ENCODE measurements around the gene RRAGD. TPM values are rescaled to one million over a fixed set of nuclear protein-coding genes. Genes with fewer than 3 reads are reported as not detected.

RRAGD gene
- total RNA-seq, 1 donor from 2014 or later: 35.4 TPM

DNA sequence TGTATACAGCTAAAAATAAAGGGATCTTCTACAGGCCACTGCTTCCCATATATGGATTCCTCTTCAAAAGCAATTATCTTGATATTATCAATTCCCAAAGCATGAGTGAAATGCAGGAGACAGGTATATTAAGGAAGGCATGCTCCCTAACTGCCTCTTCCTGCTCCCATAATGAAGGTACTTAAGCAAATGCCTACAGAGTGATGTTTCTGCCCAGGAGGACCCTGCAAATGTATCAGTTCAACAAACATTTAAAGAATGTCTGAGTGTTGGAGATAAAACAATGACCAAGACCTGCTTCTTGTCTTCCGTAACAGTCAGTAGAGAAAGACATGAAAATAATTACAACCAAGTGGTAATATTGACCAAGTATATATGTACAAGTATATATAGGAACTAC lies 63.7 kb downstream of the RRAGD start:
- TF ChIP-seq, protein P1, sequence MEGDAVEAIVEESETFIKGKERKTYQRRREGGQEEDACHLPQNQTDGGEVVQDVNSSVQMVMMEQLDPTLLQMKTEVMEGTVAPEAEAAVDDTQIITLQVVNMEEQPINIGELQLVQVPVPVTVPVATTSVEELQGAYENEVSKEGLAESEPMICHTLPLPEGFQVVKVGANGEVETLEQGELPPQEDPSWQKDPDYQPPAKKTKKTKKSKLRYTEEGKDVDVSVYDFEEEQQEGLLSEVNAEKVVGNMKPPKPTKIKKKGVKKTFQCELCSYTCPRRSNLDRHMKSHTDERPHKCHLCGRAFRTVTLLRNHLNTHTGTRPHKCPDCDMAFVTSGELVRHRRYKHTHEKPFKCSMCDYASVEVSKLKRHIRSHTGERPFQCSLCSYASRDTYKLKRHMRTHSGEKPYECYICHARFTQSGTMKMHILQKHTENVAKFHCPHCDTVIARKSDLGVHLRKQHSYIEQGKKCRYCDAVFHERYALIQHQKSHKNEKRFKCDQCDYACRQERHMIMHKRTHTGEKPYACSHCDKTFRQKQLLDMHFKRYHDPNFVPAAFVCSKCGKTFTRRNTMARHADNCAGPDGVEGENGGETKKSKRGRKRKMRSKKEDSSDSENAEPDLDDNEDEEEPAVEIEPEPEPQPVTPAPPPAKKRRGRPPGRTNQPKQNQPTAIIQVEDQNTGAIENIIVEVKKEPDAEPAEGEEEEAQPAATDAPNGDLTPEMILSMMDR (IDR thresholded peaks at IDR 0.05; ENCODE audit: insufficient read depth, low read length, poor library complexity, severe bottlenecking): no peak
- H3K36me3 ChIP-seq (ENCODE audit: control insufficient read depth, insufficient read depth, low read length): no peaks in the 10 kb centered on the region
- DNase-seq (ENCODE audit: low read depth): no peak
- H3K4me3 ChIP-seq (ENCODE audit: low read depth, low read length): no peak overlapping the region
- no peaks in the 10 kb centered on the region for H3K27me3 ChIP-seq (ENCODE audit: control insufficient read depth, insufficient read depth, low read length)

DNA sequence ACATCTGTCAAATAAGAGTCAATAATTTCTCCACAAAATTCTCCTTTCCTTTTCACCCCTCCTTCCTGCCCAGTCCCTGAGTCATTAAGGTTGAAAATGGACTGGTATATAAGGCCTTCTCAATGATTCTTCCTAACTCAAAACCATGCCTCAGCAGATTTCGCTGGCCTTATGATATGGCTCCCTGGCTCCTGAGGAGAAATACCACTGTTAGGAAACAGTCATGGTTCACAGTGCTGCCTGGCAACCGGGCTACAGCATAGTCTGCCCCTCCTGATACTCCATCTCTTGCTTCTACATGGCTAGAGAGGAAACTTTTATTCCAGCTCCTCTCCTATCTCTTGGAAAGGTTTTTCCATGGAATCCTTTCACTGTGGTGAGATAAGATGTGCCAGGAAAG lies 64.2 kb downstream of the RRAGD start:
- H3K4me3 ChIP-seq (ENCODE audit: low read depth, low read length): no peak overlapping the region
- no peak for DNase-seq (ENCODE audit: low read depth)
- H3K36me3 ChIP-seq (ENCODE audit: control insufficient read depth, insufficient read depth, low read length): no peaks in the 10 kb centered on the region
- TF ChIP-seq, protein P1 (IDR thresholded peaks at IDR 0.05; ENCODE audit: insufficient read depth, low read length, poor library complexity, severe bottlenecking): no peak
- no peaks in the 10 kb centered on the region for H3K27me3 ChIP-seq (ENCODE audit: control insufficient read depth, insufficient read depth, low read length)

DNA sequence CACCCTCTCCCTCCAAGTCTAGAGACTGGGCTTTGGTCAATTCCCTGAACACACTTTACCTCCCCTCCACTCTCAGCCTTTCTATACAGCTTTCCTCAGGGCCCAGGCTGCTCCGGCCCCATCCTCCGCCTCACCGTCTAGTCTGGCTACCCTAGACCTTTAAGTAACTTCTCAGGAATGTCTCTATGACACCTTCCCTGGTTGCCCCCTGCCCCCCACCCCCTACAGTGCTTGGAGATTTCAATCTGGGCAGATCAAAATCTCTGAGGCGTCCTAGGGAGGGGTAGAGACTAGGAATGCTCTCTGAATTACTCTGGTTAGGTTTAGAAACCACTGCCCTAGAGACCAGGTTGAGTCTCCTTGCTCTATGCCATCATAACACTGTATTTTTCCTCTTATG lies 65.6 kb downstream of the RRAGD start:
- TF ChIP-seq, protein P1 (IDR thresholded peaks at IDR 0.05; ENCODE audit: insufficient read depth, low read length, poor library complexity, severe bottlenecking): no peak
- DNase-seq (ENCODE audit: low read depth): no peak

DNA sequence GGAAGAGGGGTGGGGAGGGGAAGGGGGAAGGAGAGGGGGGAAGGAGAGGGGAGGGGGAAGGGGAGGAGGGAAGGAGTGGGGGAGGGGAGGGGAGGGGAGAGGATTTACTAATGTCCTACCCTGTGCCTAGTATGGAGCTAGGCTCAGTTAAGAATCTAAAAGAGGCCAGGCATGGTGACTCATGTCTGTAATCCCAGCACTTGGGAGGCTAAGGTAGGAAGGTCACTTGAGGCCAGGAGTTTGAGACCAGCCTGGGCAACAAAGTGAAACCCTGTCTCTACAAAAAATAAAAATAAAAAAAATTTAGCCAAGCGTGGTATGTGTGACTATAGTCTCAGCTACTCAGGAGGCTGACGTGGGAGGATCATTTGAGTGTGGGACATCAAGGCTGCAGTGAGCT lies 72.5 kb downstream of the RRAGD start:
- Histone ChIP-seq H3K27me3 (ENCODE audit: control insufficient read depth, insufficient read depth, low read length) (no peaks in the 10 kb centered on the region), H3K36me3 (ENCODE audit: control insufficient read depth, insufficient read depth, low read length) (no peaks in the 10 kb centered on the region), H3K4me3 (ENCODE audit: low read depth, low read length) (no peak overlapping the region)
- no peak for DNase-seq (ENCODE audit: low read depth)
- TF ChIP-seq, protein P1 (IDR thresholded peaks at IDR 0.05; ENCODE audit: insufficient read depth, low read length, poor library complexity, severe bottlenecking): no peak

More for the DNA sequence above, 65.6 kb downstream of the RRAGD start:
- no peaks in the 10 kb centered on the region for H3K27me3 ChIP-seq (ENCODE audit: control insufficient read depth, insufficient read depth, low read length)
- no peaks in the 10 kb centered on the region for H3K36me3 ChIP-seq (ENCODE audit: control insufficient read depth, insufficient read depth, low read length)
- no peak overlapping the region for H3K4me3 ChIP-seq (ENCODE audit: low read depth, low read length)

DNA sequence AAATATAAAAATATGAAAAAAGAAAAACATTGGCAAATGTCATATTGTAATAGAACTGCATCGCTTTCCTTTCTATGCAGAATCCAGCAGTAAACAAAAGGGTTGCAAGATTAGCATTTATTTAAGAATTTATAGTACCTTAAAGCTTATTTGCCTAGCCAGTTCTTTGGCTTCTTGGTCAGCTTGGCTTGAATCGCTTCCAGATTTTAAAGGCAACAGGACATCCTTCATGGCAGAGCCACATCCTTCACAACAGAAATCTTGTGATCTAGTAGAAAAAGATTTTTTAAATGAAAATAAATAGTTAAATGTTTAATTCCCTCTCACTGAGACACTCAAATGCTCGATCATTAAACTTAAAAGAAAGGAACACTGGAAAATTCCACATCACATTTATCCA lies 76.9 kb downstream of the RRAGD start:
- H3K36me3 ChIP-seq (ENCODE audit: control insufficient read depth, insufficient read depth, low read length): no peaks in the 10 kb centered on the region

DNA sequence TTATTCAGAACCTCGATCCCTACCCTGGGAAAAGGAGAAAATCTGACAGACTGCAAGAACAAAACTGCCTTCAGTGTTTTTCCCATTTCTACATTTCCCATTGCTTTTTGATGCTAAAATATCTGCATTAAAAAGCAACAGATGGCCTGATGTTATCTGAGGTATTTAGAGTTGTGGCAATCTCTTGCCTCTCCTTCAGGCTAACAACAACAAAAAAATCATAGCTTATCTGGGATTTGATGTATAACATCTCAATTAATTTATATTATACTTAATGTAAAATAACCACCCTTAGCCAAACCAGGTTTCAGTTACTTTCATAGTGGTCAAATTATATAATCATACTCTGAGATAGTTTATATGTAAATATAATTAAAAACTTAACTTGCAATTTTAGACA lies 81.2 kb downstream of the RRAGD start:
- DNase-seq (ENCODE audit: low read depth): no peak
- no peaks in the 10 kb centered on the region for H3K36me3 ChIP-seq (ENCODE audit: control insufficient read depth, insufficient read depth, low read length)
- no peak overlapping the region for H3K4me3 ChIP-seq (ENCODE audit: low read depth, low read length)
- TF ChIP-seq, protein P1 (IDR thresholded peaks at IDR 0.05; ENCODE audit: insufficient read depth, low read length, poor library complexity, severe bottlenecking): no peak
- no peaks in the 10 kb centered on the region for H3K27me3 ChIP-seq (ENCODE audit: control insufficient read depth, insufficient read depth, low read length)

More for the DNA sequence above, 76.9 kb downstream of the RRAGD start:
- DNase-seq (ENCODE audit: low read depth): no peak
- TF ChIP-seq, protein P1 (IDR thresholded peaks at IDR 0.05; ENCODE audit: insufficient read depth, low read length, poor library complexity, severe bottlenecking): no peak
- Histone ChIP-seq H3K27me3 (ENCODE audit: control insufficient read depth, insufficient read depth, low read length) (no peaks in the 10 kb centered on the region), H3K4me3 (ENCODE audit: low read depth, low read length) (no peak overlapping the region)
